Liver (tissue), 9 donors: ENCODE results near the gene ME1. TPM values are rescaled to one million over a fixed set of nuclear protein-coding genes. Genes with fewer than 3 reads are reported as not detected.
"Not testable (repeated sequence)": the region's sequence is repeated elsewhere in the genome, so short reads cannot be mapped to it uniquely, and the experiment has no call there.

ENCODE experiments used
- DNase-seq: peaks from one replicate; pipeline ENCODE4 v3.0.0-alpha.2; 2017; ENCODE audit warnings: low spot score
- H3K27ac ChIP-seq, 2 donors: one replicate each; pipeline ENCODE4 v1.7.0; 2013; ENCODE audit warnings: inconsistent platforms in 2 of 2, low read length in 2 of 2, control low read depth in 1 of 2, low read depth in 1 of 2, mild to moderate bottlenecking in 1 of 2
- H3K27me3 ChIP-seq, 4 donors: one replicate each; pipeline versions ENCODE4 v1.6.1 to v1.7.0; 2013; ENCODE audit warnings: low read length in 3 of 4, inconsistent platforms in 1 of 4, mild to moderate bottlenecking in 1 of 4, moderate library complexity in 1 of 4; ENCODE audit not compliant: control insufficient read depth in 4 of 4, insufficient read depth in 4 of 4
- H3K36me3 ChIP-seq, 4 donors: one replicate each; pipeline versions ENCODE4 v1.6.1 to v1.7.0; 2013; ENCODE audit warnings: low read length in 3 of 4, mild to moderate bottlenecking in 3 of 4, low read depth in 1 of 4, moderate library complexity in 1 of 4; ENCODE audit not compliant: control insufficient read depth in 4 of 4, insufficient read depth in 3 of 4
- H3K4me1 ChIP-seq, 4 donors: one replicate each; pipeline versions ENCODE4 v1.6.1 to v1.7.0; 2013; ENCODE audit warnings: low read length in 3 of 4, mild to moderate bottlenecking in 3 of 4, moderate library complexity in 1 of 4; ENCODE audit not compliant: control insufficient read depth in 4 of 4, insufficient read depth in 4 of 4
- H3K4me3 ChIP-seq, 3 donors: one replicate each; pipeline versions ENCODE4 v1.6.1 to v1.7.0; 2013; ENCODE audit warnings: low read length in 3 of 3, control low read depth in 1 of 3, low read depth in 1 of 3, mild to moderate bottlenecking in 1 of 3
- H3K9ac ChIP-seq, 2 donors: one replicate each; pipeline ENCODE4 v1.7.0; 2013; ENCODE audit warnings: low read length in 2 of 2, mild to moderate bottlenecking in 2 of 2, moderate library complexity in 2 of 2, control low read depth in 1 of 2, low read depth in 1 of 2
- H3K9me3 ChIP-seq, 4 donors: one replicate each; pipeline versions ENCODE4 v1.6.1 to v1.7.0; 2013; ENCODE audit warnings: low read length in 3 of 4; ENCODE audit not compliant: control insufficient read depth in 4 of 4
- EGR1 ChIP-seq, 2 donors: IDR thresholded peaks; 2 replicates each; pipeline ENCODE4 v1.6.1; 2016 to 2018; ENCODE audit warnings: antibody characterized with exemption in 2 of 2, low read depth in 2 of 2
- FOXA1 ChIP-seq: IDR thresholded peaks from 2 replicates; pipeline ENCODE4 v1.6.1; 2016; ENCODE audit warnings: antibody characterized with exemption
- FOXA2 ChIP-seq: IDR thresholded peaks from 2 replicates; pipeline ENCODE4 v1.6.1; 2016; ENCODE audit warnings: antibody characterized with exemption
- GABPA ChIP-seq, 2 donors: IDR thresholded peaks in 1 of 2; conservative IDR thresholded peaks in 1 of 2; 2 replicates each; pipeline ENCODE4 v1.6.1; 2016; ENCODE audit warnings: antibody characterized with exemption in 2 of 2, mild to moderate bottlenecking in 1 of 2, moderate library complexity in 1 of 2
- HNF4A ChIP-seq, 2 donors: conservative IDR thresholded peaks; 2 replicates each; pipeline ENCODE4 v1.6.1; 2016; ENCODE audit warnings: antibody characterized with exemption in 2 of 2, mild to moderate bottlenecking in 2 of 2
- HNF4G ChIP-seq: IDR thresholded peaks from 2 replicates; pipeline ENCODE4 v1.6.1; 2016; ENCODE audit warnings: antibody characterized with exemption
- JUND ChIP-seq, 2 donors: IDR thresholded peaks; 2 replicates each; pipeline ENCODE4 v1.6.1; 2016; ENCODE audit warnings: antibody characterized with exemption in 2 of 2
- RAD21 ChIP-seq, 2 donors: IDR thresholded peaks; 2 replicates each; pipeline ENCODE4 v1.6.1; 2016; ENCODE audit warnings: antibody characterized with exemption in 2 of 2, mild to moderate bottlenecking in 2 of 2
- RXRA ChIP-seq, 2 donors: IDR thresholded peaks; 2 replicates each; pipeline ENCODE4 v1.6.1; 2017 to 2018; ENCODE audit warnings: antibody characterized with exemption in 2 of 2, mild to moderate bottlenecking in 1 of 2
- SP1 ChIP-seq: IDR thresholded peaks from 2 replicates; pipeline ENCODE4 v1.6.1; 2018; ENCODE audit warnings: antibody characterized with exemption, mild to moderate bottlenecking
- WGBS: extraction: QIAGEN DNeasy Blood & Tissue Kit; methylation state at CpG from one replicate; pipeline ENCODE4 v1.1.7; 2013; 5-methylcytosine and 5-hydroxymethylcytosine counted together
- polyA plus RNA-seq, 2 donors: library from polyadenylated mRNA; stranded (reverse) in 1 of 2; unstranded in 1 of 2; fragments of 200-250 nt in 1 of 2; fragments of >200 nt in 1 of 2; fragmentation: Nextera tagmentation in 1 of 2; extraction: Ambion mirVana in 1 of 2; gene quantifications; one replicate each; pipeline versions ENCODE4 v1.2.1 to v1.2.3, GENCODE V29; 2013 to 2015
- total RNA-seq, 2 donors: library from RNA; depleted of rRNA; stranded (reverse); fragments of >200 nt; gene quantifications; one replicate each; pipeline ENCODE4 v1.2.3, GENCODE V29; 2014
- TF ChIP-seq, protein P1 (sequence below): IDR thresholded peaks from 2 replicates; pipeline ENCODE4 v1.6.1; 2016; ENCODE audit warnings: antibody characterized with exemption, mild to moderate bottlenecking
- TF ChIP-seq, protein P2 (sequence below): IDR thresholded peaks from 2 replicates; pipeline ENCODE4 v1.6.1; 2016; ENCODE audit warnings: antibody characterized with exemption
- donor health status: healthy.
- donor health status: healthy.
- donor health status: healthy.
- donor health status: healthy.
- donor health status: healthy.

Gene ME1
- total and polyA plus RNA-seq, 4 donors: 4.3 to 7.8 (median 5.5) TPM

DNA sequence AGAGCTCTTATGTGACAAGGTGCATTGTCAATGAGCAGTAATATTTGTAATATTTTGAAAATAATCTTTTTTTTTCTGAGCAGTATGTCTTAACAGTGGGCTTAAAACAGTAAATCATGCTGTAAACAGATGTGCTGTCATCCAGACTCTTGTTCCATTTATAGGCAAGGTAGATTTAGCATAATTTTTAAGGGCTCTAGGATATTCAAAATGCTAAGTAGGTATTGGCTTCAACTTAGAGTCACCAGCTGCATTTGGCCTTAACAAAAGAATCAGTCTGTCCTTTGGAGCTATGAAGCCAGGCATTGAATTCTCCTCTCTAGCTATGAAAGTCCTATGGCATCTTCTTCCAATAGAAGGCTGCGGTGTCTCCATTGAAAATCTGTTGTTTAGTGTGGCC lies 63.7 kb downstream of the ME1 start:
- no peak overlapping the region for H3K9ac ChIP-seq
- H3K9me3 ChIP-seq: no peaks in the 10 kb centered on the region
- no peak for DNase-seq
- peaks cover 0 to 2% (median 0%) of the 10 kb centered on the region in 4 donors for H3K4me1 ChIP-seq
- no peak overlapping the region for H3K27ac ChIP-seq
- H3K27me3 ChIP-seq: no peaks in the 10 kb centered on the region
- 98% methylated on average over 1 of the region's 1 CpG for WGBS
- no peak overlapping the region for H3K4me3 ChIP-seq
- no peak for TF ChIP-seq RXRA (IDR thresholded peaks at IDR 0.05)
- no peak for TF ChIP-seq JUND (IDR thresholded peaks at IDR 0.05)
- TF ChIP-seq, protein P1, sequence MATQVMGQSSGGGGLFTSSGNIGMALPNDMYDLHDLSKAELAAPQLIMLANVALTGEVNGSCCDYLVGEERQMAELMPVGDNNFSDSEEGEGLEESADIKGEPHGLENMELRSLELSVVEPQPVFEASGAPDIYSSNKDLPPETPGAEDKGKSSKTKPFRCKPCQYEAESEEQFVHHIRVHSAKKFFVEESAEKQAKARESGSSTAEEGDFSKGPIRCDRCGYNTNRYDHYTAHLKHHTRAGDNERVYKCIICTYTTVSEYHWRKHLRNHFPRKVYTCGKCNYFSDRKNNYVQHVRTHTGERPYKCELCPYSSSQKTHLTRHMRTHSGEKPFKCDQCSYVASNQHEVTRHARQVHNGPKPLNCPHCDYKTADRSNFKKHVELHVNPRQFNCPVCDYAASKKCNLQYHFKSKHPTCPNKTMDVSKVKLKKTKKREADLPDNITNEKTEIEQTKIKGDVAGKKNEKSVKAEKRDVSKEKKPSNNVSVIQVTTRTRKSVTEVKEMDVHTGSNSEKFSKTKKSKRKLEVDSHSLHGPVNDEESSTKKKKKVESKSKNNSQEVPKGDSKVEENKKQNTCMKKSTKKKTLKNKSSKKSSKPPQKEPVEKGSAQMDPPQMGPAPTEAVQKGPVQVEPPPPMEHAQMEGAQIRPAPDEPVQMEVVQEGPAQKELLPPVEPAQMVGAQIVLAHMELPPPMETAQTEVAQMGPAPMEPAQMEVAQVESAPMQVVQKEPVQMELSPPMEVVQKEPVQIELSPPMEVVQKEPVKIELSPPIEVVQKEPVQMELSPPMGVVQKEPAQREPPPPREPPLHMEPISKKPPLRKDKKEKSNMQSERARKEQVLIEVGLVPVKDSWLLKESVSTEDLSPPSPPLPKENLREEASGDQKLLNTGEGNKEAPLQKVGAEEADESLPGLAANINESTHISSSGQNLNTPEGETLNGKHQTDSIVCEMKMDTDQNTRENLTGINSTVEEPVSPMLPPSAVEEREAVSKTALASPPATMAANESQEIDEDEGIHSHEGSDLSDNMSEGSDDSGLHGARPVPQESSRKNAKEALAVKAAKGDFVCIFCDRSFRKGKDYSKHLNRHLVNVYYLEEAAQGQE: no peak
- no peak for TF ChIP-seq SP1
- no peak for TF ChIP-seq HNF4A (conservative IDR thresholded peaks at IDR 0.05)
- TF ChIP-seq FOXA2: no peak
- TF ChIP-seq RAD21 (IDR thresholded peaks at IDR 0.05): no peak
- TF ChIP-seq FOXA1: no peak
- no peaks in the 10 kb centered on the region for H3K36me3 ChIP-seq

- 90% methylated on average over 1 of the region's 1 CpG for WGBS
- no peaks in the 10 kb centered on the region for H3K36me3 ChIP-seq
Measured at GRCh38 chr6:83365931-83366330, 64.9 kb downstream of the ME1 start.

GRCh38 chr6:83362349-83362748 lies 68.5 kb downstream of the ME1 start:
- DNase-seq, H3K9me3 ChIP-seq, H3K9ac ChIP-seq, H3K4me1 ChIP-seq, H3K4me3 ChIP-seq, H3K36me3 ChIP-seq, H3K27ac ChIP-seq, H3K27me3 ChIP-seq: not testable (repeated sequence)
- WGBS: 94% methylated on average over 6 of the region's 6 CpGs

More at GRCh38 chr6:83365931-83366330, 64.9 kb downstream of the ME1 start:
- no peak overlapping the region for H3K9ac ChIP-seq
- DNase-seq: no peak
- no peak overlapping the region for H3K27ac ChIP-seq
- H3K9me3 ChIP-seq: no peaks in the 10 kb centered on the region
- no peak for TF ChIP-seq JUND (IDR thresholded peaks at IDR 0.05)
- no peak for TF ChIP-seq GABPA (IDR thresholded peaks at IDR 0.05 in 1 of 2, conservative IDR thresholded peaks at IDR 0.05 in 1 of 2)
- no peak for TF ChIP-seq HNF4A (conservative IDR thresholded peaks at IDR 0.05)
- TF ChIP-seq EGR1 (IDR thresholded peaks at IDR 0.05; ENCODE audit: low read depth in 2 of 2): no peak
- TF ChIP-seq HNF4G: no peak
- TF ChIP-seq RAD21 (IDR thresholded peaks at IDR 0.05): no peak
- no peak for TF ChIP-seq FOXA2
- TF ChIP-seq, protein P2, sequence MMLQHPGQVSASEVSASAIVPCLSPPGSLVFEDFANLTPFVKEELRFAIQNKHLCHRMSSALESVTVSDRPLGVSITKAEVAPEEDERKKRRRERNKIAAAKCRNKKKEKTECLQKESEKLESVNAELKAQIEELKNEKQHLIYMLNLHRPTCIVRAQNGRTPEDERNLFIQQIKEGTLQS: no peak
- no peak overlapping the region for H3K4me3 ChIP-seq
- H3K4me1 ChIP-seq: peaks cover 0 to 2% (median 0%) of the 10 kb centered on the region in 4 donors
- no peaks in the 10 kb centered on the region for H3K27me3 ChIP-seq
